Urinary bladder (tissue), 4 donors: Measurements from ENCODE around the gene C14orf132. TPM values are rescaled to one million over a fixed set of nuclear protein-coding genes. Genes with fewer than 3 reads are reported as not detected.

Experiments used
- DNase-seq: peaks from one replicate; pipeline ENCODE4 v3.0.0-alpha.2; 2015; ENCODE audit errors: extremely low spot score
- H3K27ac ChIP-seq: one replicate; pipeline ENCODE4 v1.5.1; 2013; ENCODE audit warnings: low read depth, mild to moderate bottlenecking, moderate library complexity
- H3K36me3 ChIP-seq: one replicate; pipeline ENCODE4 v1.6.1; 2013; ENCODE audit warnings: mild to moderate bottlenecking, moderate library complexity; ENCODE audit not compliant: insufficient read depth
- H3K4me1 ChIP-seq: one replicate; pipeline ENCODE4 v1.6.1; 2013; ENCODE audit warnings: mild to moderate bottlenecking, moderate library complexity; ENCODE audit not compliant: insufficient read depth
- H3K4me3 ChIP-seq: one replicate; pipeline ENCODE4 v1.5.1; 2013; ENCODE audit warnings: low read depth, low read length
- WGBS: extraction: QIAGEN DNeasy Blood & Tissue Kit; methylation state at CpG from one replicate; pipeline ENCODE4 v1.1.7; 2013; 5-methylcytosine and 5-hydroxymethylcytosine counted together
- polyA plus RNA-seq: library from polyadenylated mRNA; stranded (reverse); fragments of 200-250 nt; gene quantifications from one replicate; pipeline ENCODE4 v1.2.3, GENCODE V29; 2013
- total RNA-seq: library from RNA; depleted of rRNA; stranded (reverse); fragments of >200 nt; gene quantifications from one replicate; pipeline ENCODE4 v1.2.3, GENCODE V29; 2014
- donor health status: healthy with polysubstance abuse.
- donor health status: healthy.

Gene C14orf132
- total and polyA plus RNA-seq, 2 donors, result 18.7 to 26.2 TPM

- WGBS, result 77% methylated on average over 4 of the region's 4 CpGs
- Histone ChIP-seq H3K4me3 (no peak overlapping the region), H3K4me1 (no peaks in the 10 kb centered on the region), H3K27ac (no peak overlapping the region), H3K36me3 (no peaks in the 10 kb centered on the region)
- DNase-seq, result no peak
Observed at GRCh38 chr14:96029089-96029645, 10.0 kb upstream of the C14orf132 start.

GRCh38 chr14:96030108-96030760 lies 8.9 kb upstream of the C14orf132 start:
- 65% methylated on average over 11 of the region's 11 CpGs for WGBS
- no peaks in the 10 kb centered on the region for H3K36me3 ChIP-seq
- no peak overlapping the region for H3K27ac ChIP-seq
- DNase-seq, result no peak
- no peak overlapping the region for H3K4me3 ChIP-seq
- no peaks in the 10 kb centered on the region for H3K4me1 ChIP-seq

- Histone ChIP-seq H3K27ac (no peak overlapping the region), H3K4me1 (no peaks in the 10 kb centered on the region), H3K36me3 (no peaks in the 10 kb centered on the region), H3K4me3 (no peak overlapping the region)
- 88% methylated on average over 1 of the region's 1 CpG for WGBS
- no peak for DNase-seq
Observed at GRCh38 chr14:96031691-96032090, 7.5 kb upstream of the C14orf132 start.

- H3K4me1 ChIP-seq, result no peaks in the 10 kb centered on the region
- no peak for DNase-seq
- WGBS, result 33% methylated on average over 2 of the region's 2 CpGs
- H3K27ac ChIP-seq, result no peak overlapping the region
- H3K4me3 ChIP-seq, result no peak overlapping the region
- no peaks in the 10 kb centered on the region for H3K36me3 ChIP-seq
Observed at GRCh38 chr14:96035456-96035855, 3.7 kb upstream of the C14orf132 start.

GRCh38 chr14:96037891-96038557 lies 1.1 kb upstream of the C14orf132 start:
- H3K27ac ChIP-seq, result no peak overlapping the region
- H3K4me3 ChIP-seq, result no peak overlapping the region
- H3K4me1 ChIP-seq, result no peaks in the 10 kb centered on the region
- H3K36me3 ChIP-seq, result no peaks in the 10 kb centered on the region
- WGBS, result 30% methylated on average over 7 of the region's 7 CpGs
- no peak for DNase-seq

- Histone ChIP-seq H3K4me1 (no peaks in the 10 kb centered on the region), H3K36me3 (no peaks in the 10 kb centered on the region), H3K27ac (no peak overlapping the region), H3K4me3 (peak overlapping the region; percentile 78)
- WGBS, result 26% methylated on average over 10 of the region's 10 CpGs
- DNase-seq, result no peak
Observed at GRCh38 chr14:96038558-96038919, 623 bp upstream of the C14orf132 start.

- Histone ChIP-seq H3K36me3 (no peaks in the 10 kb centered on the region), H3K27ac (peak overlapping the region; percentile 26), H3K4me3 (peak overlapping the region; percentile 78), H3K4me1 (no peaks in the 10 kb centered on the region)
- under 1% methylated on average over 56 of the region's 56 CpGs for WGBS
- DNase-seq, result no peak
Observed at GRCh38 chr14:96039633-96040311, 610 bp downstream of the C14orf132 start.

GRCh38 chr14:96040828-96041371 lies 1.7 kb downstream of the C14orf132 start:
- H3K4me1 ChIP-seq, result no peaks in the 10 kb centered on the region
- DNase-seq, result no peak
- H3K27ac ChIP-seq, result no peak overlapping the region
- WGBS, result 40% methylated on average over 9 of the region's 9 CpGs
- no peak overlapping the region for H3K4me3 ChIP-seq
- H3K36me3 ChIP-seq, result no peaks in the 10 kb centered on the region

GRCh38 chr14:96042248-96042930 lies 3.2 kb downstream of the C14orf132 start:
- H3K36me3 ChIP-seq, result no peaks in the 10 kb centered on the region
- no peak overlapping the region for H3K27ac ChIP-seq
- no peak for DNase-seq
- H3K4me3 ChIP-seq, result no peak overlapping the region
- WGBS, result 55% methylated on average over 4 of the region's 4 CpGs
- H3K4me1 ChIP-seq, result no peaks in the 10 kb centered on the region

- 95% methylated on average over 2 of the region's 2 CpGs for WGBS
- Histone ChIP-seq H3K4me1 (no peaks in the 10 kb centered on the region), H3K36me3 (no peaks in the 10 kb centered on the region), H3K27ac (no peak overlapping the region), H3K4me3 (no peak overlapping the region)
- DNase-seq, result no peak
Observed at GRCh38 chr14:96046630-96047029, 7.5 kb downstream of the C14orf132 start.

- Histone ChIP-seq H3K4me3 (no peak overlapping the region), H3K27ac (no peak overlapping the region), H3K4me1 (no peaks in the 10 kb centered on the region), H3K36me3 (no peaks in the 10 kb centered on the region)
- DNase-seq, result no peak
Observed at GRCh38 chr14:96047101-96047500, 7.9 kb downstream of the C14orf132 start.

- Histone ChIP-seq H3K4me1 (no peaks in the 10 kb centered on the region), H3K27ac (no peak overlapping the region), H3K4me3 (no peak overlapping the region), H3K36me3 (no peaks in the 10 kb centered on the region)
- DNase-seq, result no peak
Observed at GRCh38 chr14:96049932-96050331, 10.8 kb downstream of the C14orf132 start.

GRCh38 chr14:96050482-96050881 lies 11.3 kb downstream of the C14orf132 start:
- 84% methylated on average over 4 of the region's 4 CpGs for WGBS

More at GRCh38 chr14:96050482-96050881, 11.3 kb downstream of the C14orf132 start:
- Histone ChIP-seq H3K36me3 (no peaks in the 10 kb centered on the region), H3K27ac (no peak overlapping the region), H3K4me1 (no peaks in the 10 kb centered on the region), H3K4me3 (no peak overlapping the region)
- no peak for DNase-seq
